Measurements from ENCODE around the gene RHCE. TPM values are rescaled to one million over a fixed set of nuclear protein-coding genes. Genes with fewer than 3 reads are reported as not detected.
"Not testable (repeated sequence)": the region's sequence is repeated elsewhere in the genome, so short reads cannot be mapped to it uniquely, and the experiment has no call there.

Gene RHCE
- total RNA-seq, 1 experiment from 2014 or later, result not detected

DNA sequence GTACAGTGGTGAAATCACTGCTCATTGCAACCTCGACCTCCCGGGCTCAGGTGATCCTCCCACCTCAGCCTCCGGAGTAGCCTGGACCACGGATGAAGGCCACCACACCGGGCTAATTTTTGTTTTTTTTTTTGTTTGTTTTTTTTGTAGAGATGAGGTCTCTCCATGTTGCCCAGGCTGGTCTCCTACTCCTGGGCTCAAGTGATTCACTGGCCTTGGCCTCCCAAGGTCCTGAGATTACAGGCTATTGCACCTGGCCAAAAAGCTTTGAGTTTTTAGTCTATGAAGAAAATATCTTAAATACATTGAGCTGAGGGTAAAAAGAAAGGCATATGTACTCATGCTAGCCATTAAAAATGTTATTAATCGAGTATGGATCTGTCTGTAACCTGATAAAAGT is 78.9 kb downstream of the RHCE start:
- CTCF ChIA-PET, result interaction anchor here (0.6 kb wide), 1 partner anchor 409 kb away, joined by 3 read pairs; no protein-coding TSS in a partner anchor
- no peak for DNase-seq (ENCODE audit: low spot score)
- Histone ChIP-seq H3K27ac (ENCODE audit: low read depth, low read length, poor library complexity, severe bottlenecking) (no peak overlapping the region), H3K4me3 (ENCODE audit: low read depth, low read length, poor library complexity, severe bottlenecking) (no peak overlapping the region), H3K36me3 (ENCODE audit: insufficient read depth, low read length, poor library complexity, severe bottlenecking) (peaks cover 22% of the 10 kb centered on the region), H3K4me1 (ENCODE audit: insufficient read depth, low read length, poor library complexity, severe bottlenecking) (peaks cover 8% of the 10 kb centered on the region), H3K9me3 (ENCODE audit: low read depth, low read length, poor library complexity, severe bottlenecking) (no peaks in the 10 kb centered on the region), H3K27me3 (replicated peaks; ENCODE audit: insufficient read depth, low read depth, low read length, poor library complexity) (no peaks in the 10 kb centered on the region)
- TF ChIP-seq, protein P1, sequence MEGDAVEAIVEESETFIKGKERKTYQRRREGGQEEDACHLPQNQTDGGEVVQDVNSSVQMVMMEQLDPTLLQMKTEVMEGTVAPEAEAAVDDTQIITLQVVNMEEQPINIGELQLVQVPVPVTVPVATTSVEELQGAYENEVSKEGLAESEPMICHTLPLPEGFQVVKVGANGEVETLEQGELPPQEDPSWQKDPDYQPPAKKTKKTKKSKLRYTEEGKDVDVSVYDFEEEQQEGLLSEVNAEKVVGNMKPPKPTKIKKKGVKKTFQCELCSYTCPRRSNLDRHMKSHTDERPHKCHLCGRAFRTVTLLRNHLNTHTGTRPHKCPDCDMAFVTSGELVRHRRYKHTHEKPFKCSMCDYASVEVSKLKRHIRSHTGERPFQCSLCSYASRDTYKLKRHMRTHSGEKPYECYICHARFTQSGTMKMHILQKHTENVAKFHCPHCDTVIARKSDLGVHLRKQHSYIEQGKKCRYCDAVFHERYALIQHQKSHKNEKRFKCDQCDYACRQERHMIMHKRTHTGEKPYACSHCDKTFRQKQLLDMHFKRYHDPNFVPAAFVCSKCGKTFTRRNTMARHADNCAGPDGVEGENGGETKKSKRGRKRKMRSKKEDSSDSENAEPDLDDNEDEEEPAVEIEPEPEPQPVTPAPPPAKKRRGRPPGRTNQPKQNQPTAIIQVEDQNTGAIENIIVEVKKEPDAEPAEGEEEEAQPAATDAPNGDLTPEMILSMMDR (conservative IDR thresholded peaks at IDR 0.05; ENCODE audit: low read depth, low read length), result no peak
- no peak for TF ChIP-seq EZH2 (IDR thresholded peaks at IDR 0.05; ENCODE audit: borderline replicate concordance, low read depth, low read length, poor library complexity, severe bottlenecking)
- intact Hi-C loops (cut with micrococcal nuclease; ENCODE audit: unreplicated experiment), result no loop called here
- BruUV-seq (replicated peaks), result no TSS peak
- POLR2A ChIA-PET (ENCODE audit: low non-redundant PET), result no interaction called here

DNA sequence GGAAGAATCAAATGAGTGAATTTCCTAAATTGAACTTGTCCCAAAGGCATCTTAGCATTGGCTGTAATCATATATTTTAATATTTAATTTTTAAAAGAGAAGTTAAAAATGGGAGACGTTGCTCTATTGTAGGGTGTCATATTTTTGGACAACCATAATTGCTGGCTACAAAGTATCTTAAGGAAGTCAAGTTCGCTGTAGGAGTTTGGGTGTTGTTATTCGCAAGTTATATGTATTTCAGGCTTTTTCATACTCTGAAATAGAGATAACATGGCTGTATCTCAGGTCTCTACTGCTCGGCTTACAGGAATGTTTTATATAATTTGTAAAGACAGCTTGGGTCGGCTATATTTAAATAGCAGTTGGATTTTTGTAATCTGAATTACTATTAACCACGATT is 81.6 kb downstream of the RHCE start:
- DNase-seq (ENCODE audit: low spot score), result no peak
- H3K27ac ChIP-seq (ENCODE audit: low read depth, low read length, poor library complexity, severe bottlenecking), result peak overlapping the region; percentile 89
- ChIA-PET POLR2A (ENCODE audit: low non-redundant PET) (no interaction called here), CTCF (no interaction called here)
- H3K27me3 ChIP-seq (replicated peaks; ENCODE audit: insufficient read depth, low read depth, low read length, poor library complexity), result no peaks in the 10 kb centered on the region
- H3K4me1 ChIP-seq (ENCODE audit: insufficient read depth, low read length, poor library complexity, severe bottlenecking), result peaks cover 8% of the 10 kb centered on the region
- no peaks in the 10 kb centered on the region for H3K9me3 ChIP-seq (ENCODE audit: low read depth, low read length, poor library complexity, severe bottlenecking)
- TSS peak; percentile 55 for BruUV-seq (replicated peaks)
- intact Hi-C loops (cut with micrococcal nuclease; ENCODE audit: unreplicated experiment), result no loop called here
- H3K36me3 ChIP-seq (ENCODE audit: insufficient read depth, low read length, poor library complexity, severe bottlenecking), result peaks cover 14% of the 10 kb centered on the region
- peak overlapping the region; percentile 95 for H3K4me3 ChIP-seq (ENCODE audit: low read depth, low read length, poor library complexity, severe bottlenecking)
- no peak for TF ChIP-seq EZH2 (IDR thresholded peaks at IDR 0.05; ENCODE audit: borderline replicate concordance, low read depth, low read length, poor library complexity, severe bottlenecking)

- ChIA-PET POLR2A (ENCODE audit: low non-redundant PET) (no interaction called here), CTCF (no interaction called here)
- H3K4me1 ChIP-seq (ENCODE audit: insufficient read depth, low read length, poor library complexity, severe bottlenecking), result peaks cover 8% of the 10 kb centered on the region
- H3K27me3 ChIP-seq (replicated peaks; ENCODE audit: insufficient read depth, low read depth, low read length, poor library complexity), result no peaks in the 10 kb centered on the region
- BruUV-seq (replicated peaks), result no TSS peak
- peaks cover 8% of the 10 kb centered on the region for H3K36me3 ChIP-seq (ENCODE audit: insufficient read depth, low read length, poor library complexity, severe bottlenecking)
- H3K27ac ChIP-seq (ENCODE audit: low read depth, low read length, poor library complexity, severe bottlenecking), result peak within 1 kb of the TSS; percentile 89
- intact Hi-C loops (cut with micrococcal nuclease; ENCODE audit: unreplicated experiment), result no loop called here
- peak; percentile 89 for DNase-seq (ENCODE audit: low spot score)
- H3K4me3 ChIP-seq (ENCODE audit: low read depth, low read length, poor library complexity, severe bottlenecking), result peak within 1 kb of the TSS; percentile 95
- H3K9me3 ChIP-seq (ENCODE audit: low read depth, low read length, poor library complexity, severe bottlenecking), result no peaks in the 10 kb centered on the region
- TF ChIP-seq EZH2 (IDR thresholded peaks at IDR 0.05; ENCODE audit: borderline replicate concordance, low read depth, low read length, poor library complexity, severe bottlenecking), result no peak
- TF ChIP-seq, protein P1 (conservative IDR thresholded peaks at IDR 0.05; ENCODE audit: low read depth, low read length), result no peak
Measured at GRCh38 chr1:25338188-25338981, 82.2 kb downstream of the RHCE start, which contains the start of gene TMEM50A. Gene TMEM50A, plus strand, starts transcription at chr1:25338334. Its CDS starts 2,153 bp downstream, at chr1:25340487.

DNA sequence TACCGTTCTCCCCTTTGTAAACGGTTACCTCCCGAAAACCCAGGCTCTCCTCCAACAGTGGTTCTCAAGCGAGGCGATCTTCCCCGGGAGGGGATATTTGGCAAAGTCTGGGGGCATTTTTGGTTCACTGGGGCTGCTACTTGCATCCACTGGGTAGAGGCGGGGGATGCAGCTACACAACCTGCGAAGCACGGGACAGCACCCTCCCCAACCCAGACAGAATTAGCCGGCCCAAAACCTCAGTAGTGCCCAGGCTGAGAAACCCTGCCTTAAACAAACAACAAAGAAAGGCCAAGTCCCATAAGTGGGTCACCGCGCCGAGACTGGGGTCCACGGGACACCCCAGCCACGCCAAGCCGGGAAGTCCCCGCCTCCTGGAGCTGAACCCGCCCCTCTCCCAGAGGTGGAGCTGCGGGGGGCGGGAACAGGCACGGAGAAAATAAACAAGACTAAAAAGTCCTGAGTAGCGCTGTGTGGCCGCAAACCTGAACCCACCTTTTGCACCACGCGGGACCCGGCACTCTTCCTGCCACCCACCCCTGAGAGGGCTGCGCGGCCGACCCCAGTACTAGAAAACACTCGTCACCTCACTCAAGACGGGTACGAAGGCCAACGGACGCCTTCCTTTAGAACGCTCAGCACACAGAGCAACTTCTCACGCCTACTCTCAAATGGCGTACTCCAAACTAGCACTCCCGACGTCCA is 83.0 kb downstream of the RHCE start:
- intact Hi-C loops (cut with micrococcal nuclease; ENCODE audit: unreplicated experiment); H3K36me3 ChIP-seq (ENCODE audit: insufficient read depth, low read length, poor library complexity, severe bottlenecking); H3K4me1 ChIP-seq (ENCODE audit: insufficient read depth, low read length, poor library complexity, severe bottlenecking); CTCF ChIA-PET; H3K27me3 ChIP-seq (replicated peaks; ENCODE audit: insufficient read depth, low read depth, low read length, poor library complexity); POLR2A ChIA-PET (ENCODE audit: low non-redundant PET); H3K9me3 ChIP-seq (ENCODE audit: low read depth, low read length, poor library complexity, severe bottlenecking); BruUV-seq (replicated peaks): not testable (repeated sequence)
- Histone ChIP-seq H3K4me3 (ENCODE audit: low read depth, low read length, poor library complexity, severe bottlenecking) (peak overlapping the region; percentile 95), H3K27ac (ENCODE audit: low read depth, low read length, poor library complexity, severe bottlenecking) (peak overlapping the region; percentile 89)
- peak; percentile 0 for DNase-seq (ENCODE audit: low spot score)

Measured in A673 (cell line).